ENCODE results near the gene CARS2. TPM values are rescaled to one million over a fixed set of nuclear protein-coding genes. Genes with fewer than 3 reads are reported as not detected.
A peak's percentile ranks its signal among the peaks of the same experiment; 100 is the strongest.
"Not testable (repeated sequence)": the region's sequence is repeated elsewhere in the genome, so short reads cannot be mapped to it uniquely, and the experiment has no call there.

Gene CARS2
- total RNA-seq, 3 donors from 2014 or later, result 39.8 to 71.4 (median 56.4) TPM

DNA sequence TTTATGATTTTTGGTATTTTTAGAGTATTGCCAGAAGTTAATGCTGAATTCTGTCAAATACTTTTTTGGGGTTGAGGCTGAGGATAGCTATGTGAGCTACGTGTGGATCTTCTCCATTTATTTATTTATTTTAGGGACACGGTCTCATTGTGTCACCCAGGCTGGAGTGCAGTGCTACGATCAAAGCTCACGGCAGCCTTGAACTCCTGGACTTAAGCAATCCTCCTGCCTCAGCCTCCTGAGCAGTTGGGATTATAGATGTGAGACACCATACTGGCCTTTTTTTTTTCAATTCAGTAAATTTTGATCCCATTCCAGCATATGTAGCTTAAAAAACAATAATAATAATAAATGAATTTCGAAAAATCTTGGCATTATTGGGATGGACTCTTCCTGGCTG is 28.6 kb upstream of the CARS2 start:
- intact Hi-C loops (cut with DNase I, micrococcal nuclease), result no loop called here
- no peak for TF ChIP-seq CTCF (IDR thresholded peaks at IDR 0.05)
- no peaks in the 10 kb centered on the region for H3K4me1 ChIP-seq (ENCODE audit: low read depth)
- DNase-seq (no peak), ATAC-seq (no peak)
- no peak overlapping the region for H3K4me3 ChIP-seq
- no peaks in the 10 kb centered on the region for H3K9me3 ChIP-seq
- H3K36me3 ChIP-seq (ENCODE audit: low read depth), result no peaks in the 10 kb centered on the region

GRCh38 chr13:110731072-110731471 is 25.2 kb upstream of the CARS2 start:
- ATAC-seq, result peak; percentile 69
- DNase-seq, result peak in 1 of 3 donors; percentile 27
- no peaks in the 10 kb centered on the region for H3K9me3 ChIP-seq
- H3K4me3 ChIP-seq, result no peak overlapping the region
- H3K36me3 ChIP-seq (ENCODE audit: low read depth), result no peaks in the 10 kb centered on the region
- intact Hi-C loops (cut with DNase I, micrococcal nuclease), result no loop called here
- no peak for TF ChIP-seq CTCF (IDR thresholded peaks at IDR 0.05)
- H3K4me1 ChIP-seq (ENCODE audit: low read depth), result no peaks in the 10 kb centered on the region

DNA sequence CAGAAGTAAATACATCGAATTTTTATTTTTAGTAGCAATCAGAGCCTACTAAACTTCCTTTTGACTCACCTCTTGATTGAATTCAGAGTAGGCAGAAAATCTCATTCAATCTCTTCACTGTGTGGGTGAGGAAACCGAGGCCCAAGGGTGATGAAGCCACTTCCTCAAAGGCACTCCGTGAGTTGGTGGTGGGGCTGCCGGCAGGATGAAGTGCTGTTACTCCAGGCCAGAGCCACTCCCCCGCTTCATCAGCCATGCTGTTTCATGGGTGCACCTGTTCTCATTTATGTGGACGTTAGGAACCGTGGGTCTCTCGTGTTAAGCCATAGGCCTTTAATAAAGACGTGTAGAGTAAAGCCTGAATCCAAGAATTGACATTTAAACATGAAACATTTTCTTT is 20.8 kb upstream of the CARS2 start:
- ATAC-seq, result peak; percentile 58
- no peak overlapping the region for H3K4me3 ChIP-seq
- no peak for DNase-seq
- no peaks in the 10 kb centered on the region for H3K4me1 ChIP-seq (ENCODE audit: low read depth)
- intact Hi-C loops (cut with DNase I, micrococcal nuclease), result no loop called here
- TF ChIP-seq CTCF (IDR thresholded peaks at IDR 0.05), result no peak
- no peaks in the 10 kb centered on the region for H3K36me3 ChIP-seq (ENCODE audit: low read depth)
- H3K9me3 ChIP-seq, result no peaks in the 10 kb centered on the region

GRCh38 chr13:110726153-110726552 is 20.2 kb upstream of the CARS2 start:
- intact Hi-C loops (cut with DNase I, micrococcal nuclease); DNase-seq; H3K9me3 ChIP-seq; H3K4me1 ChIP-seq (ENCODE audit: low read depth); H3K36me3 ChIP-seq (ENCODE audit: low read depth); ATAC-seq; H3K4me3 ChIP-seq: not testable (repeated sequence)

GRCh38 chr13:110723598-110723997 is 17.7 kb upstream of the CARS2 start:
- TF ChIP-seq CTCF (IDR thresholded peaks at IDR 0.05), result no peak
- no peak overlapping the region for H3K4me3 ChIP-seq
- H3K36me3 ChIP-seq (ENCODE audit: low read depth), result no peaks in the 10 kb centered on the region
- DNase-seq (no peak), ATAC-seq (no peak)
- intact Hi-C loops (cut with DNase I, micrococcal nuclease), result no loop called here
- no peaks in the 10 kb centered on the region for H3K4me1 ChIP-seq (ENCODE audit: low read depth)
- no peaks in the 10 kb centered on the region for H3K9me3 ChIP-seq

DNA sequence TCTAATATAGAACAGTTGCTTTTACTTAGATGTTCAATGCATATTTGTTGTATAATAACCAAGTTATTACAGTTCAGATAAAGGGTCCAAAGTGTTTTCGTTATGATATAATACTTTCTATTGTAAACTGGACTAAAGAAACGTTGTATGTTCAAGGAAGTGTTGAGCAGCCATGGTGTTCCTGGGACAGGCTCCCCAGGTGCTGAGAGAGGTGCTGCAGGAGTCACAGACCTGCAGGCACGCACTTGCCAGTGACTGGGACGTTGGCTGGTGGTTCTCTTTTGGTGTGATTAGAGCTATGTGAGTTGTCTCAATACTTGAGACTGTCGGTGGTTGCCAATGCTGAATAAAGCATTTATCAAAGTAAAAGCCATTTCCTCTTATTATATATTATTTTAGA is 17.1 kb upstream of the CARS2 start:
- H3K9me3 ChIP-seq, result no peaks in the 10 kb centered on the region
- intact Hi-C loops (cut with DNase I, micrococcal nuclease), result no loop called here
- ATAC-seq (no peak), DNase-seq (no peak)
- no peaks in the 10 kb centered on the region for H3K4me1 ChIP-seq (ENCODE audit: low read depth)
- H3K36me3 ChIP-seq (ENCODE audit: low read depth), result no peaks in the 10 kb centered on the region
- no peak overlapping the region for H3K4me3 ChIP-seq
- TF ChIP-seq CTCF (IDR thresholded peaks at IDR 0.05), result no peak

All from mucosa of descending colon (tissue), 3 donors.